PC-3 (cell line): ENCODE results near the gene GYG1. TPM values are rescaled to one million over a fixed set of nuclear protein-coding genes. Genes with fewer than 3 reads are reported as not detected.

Experiments
- ATAC-seq: fragments of 200-7000 bp; cut with Tn5 transposase; 2 replicates; pipeline ENCODE4 v1.9.1; 2020; ENCODE audit warnings: mild to moderate bottlenecking, moderate library complexity
- BruUV-seq: library from RNA; stranded (reverse); fragments of 400-500 nt; replicated peaks from 2 replicates; lab custom pipeline; 2021; lab: Mats Ljungman, UMichigan
- CTCF ChIA-PET: fragments of 300-600 bp; sonication (Branson Sonifier 250); formaldehyde crosslinking; loops from one replicate; lab custom pipeline; 2022; ENCODE audit warnings: antibody characterized with exemption; lab: Charles Lee
- POLR2A ChIA-PET: fragments of 300-600 bp; sonication (Branson Sonifier 250); formaldehyde crosslinking; loops from one replicate; lab custom pipeline; 2022; ENCODE audit warnings: antibody characterized with exemption; ENCODE audit not compliant: unreplicated experiment; lab: Charles Lee
- DNase-seq: peaks from one replicate; pipeline ENCODE4 v3.0.0-alpha.2; 2015
- H2AFZ ChIP-seq: fragments of 300-600 bp; sonication (generic); 2 replicates; pipeline ENCODE4 v1.6.0; 2016; ENCODE audit warnings: antibody characterized with exemption, low read length
- H3F3A ChIP-seq: fragments of 300-600 bp; sonication (generic); one replicate; pipeline ENCODE4 v1.6.0; 2017; ENCODE audit warnings: antibody characterized with exemption, low read length, control low read depth, mild to moderate bottlenecking; ENCODE audit not compliant: unreplicated experiment
- H3K27ac ChIP-seq: fragments of 300-600 bp; sonication (generic); 2 replicates; pipeline ENCODE4 v1.5.1; 2016; ENCODE audit warnings: mild to moderate bottlenecking, low read length
- H3K27me3 ChIP-seq: fragments of 300-600 bp; sonication (generic); 2 replicates; pipeline ENCODE4 v1.6.1; 2016; ENCODE audit warnings: low read length, mixed read lengths
- H3K36me3 ChIP-seq: fragments of 300-600 bp; sonication (generic); 2 replicates; pipeline ENCODE4 v1.6.1; 2016; ENCODE audit warnings: low read depth, mixed run types, low read length, mixed read lengths
- H3K4me1 ChIP-seq: fragments of 300-600 bp; sonication (generic); 2 replicates; pipeline ENCODE4 v1.5.1; 2016; ENCODE audit warnings: low read length; ENCODE audit not compliant: insufficient read depth
- H3K4me2 ChIP-seq: fragments of 300-600 bp; sonication (generic); 2 replicates; pipeline ENCODE4 v1.6.0; 2016; ENCODE audit warnings: low read length
- H3K4me3 ChIP-seq: fragments of 300-600 bp; sonication (generic); 2 replicates; pipeline ENCODE4 v1.5.1; 2016; ENCODE audit warnings: mild to moderate bottlenecking, low read length, mixed read lengths
- H3K79me2 ChIP-seq: fragments of 300-600 bp; sonication (generic); 2 replicates; pipeline ENCODE4 v1.6.1; 2017; ENCODE audit warnings: low read length, mixed read lengths
- H3K9ac ChIP-seq: fragments of 300-600 bp; sonication (generic); 2 replicates; pipeline ENCODE4 v1.6.0; 2016; ENCODE audit warnings: mild to moderate bottlenecking, low read length
- H3K9me2 ChIP-seq: fragments of 300-600 bp; sonication (generic); replicated peaks from 2 replicates; pipeline ENCODE4 v1.6.1; 2016; ENCODE audit warnings: mixed run types, low read length, mixed read lengths
- H3K9me3 ChIP-seq: fragments of 300-600 bp; sonication (generic); 2 replicates; pipeline ENCODE4 v1.6.1; 2016; ENCODE audit warnings: low read length, mixed read lengths
- H4K20me1 ChIP-seq: fragments of 300-600 bp; sonication (generic); 2 replicates; pipeline ENCODE4 v1.6.1; 2016; ENCODE audit warnings: low read length, mixed read lengths
- EZH2 ChIP-seq: fragments of 300-600 bp; sonication (generic); IDR thresholded peaks from one replicate; pipeline ENCODE4 v1.6.1; 2017; ENCODE audit warnings: antibody characterized with exemption, mild to moderate bottlenecking, low read length; ENCODE audit not compliant: unreplicated experiment
- EZH2phosphoT487 ChIP-seq: fragments of 300-600 bp; sonication (generic); IDR thresholded peaks from 2 replicates; pipeline ENCODE4 v1.6.1; 2018; ENCODE audit warnings: mild to moderate bottlenecking, antibody characterized with exemption, low read length, borderline replicate concordance
- intact Hi-C: fragments of 100-400 bp; cut with micrococcal nuclease; formaldehyde crosslinking; loops from 2 replicates; pipeline ENCODE4 v1.9.0; 2023
- total RNA-seq: library from RNA; depleted of rRNA; stranded (reverse); fragments of >200 nt; gene quantifications from 2 replicates; pipeline ENCODE4 v1.2.3, GENCODE V29; 2014
- TF ChIP-seq, protein P1 (sequence below): fragments of 300-600 bp; sonication (generic); conservative IDR thresholded peaks from 2 replicates; pipeline ENCODE4 v1.5.1; 2017; ENCODE audit warnings: antibody characterized with exemption, low read depth, mild to moderate bottlenecking, low read length

Gene GYG1
- total RNA-seq, 1 experiment from 2014 or later = 12.0 TPM

DNA sequence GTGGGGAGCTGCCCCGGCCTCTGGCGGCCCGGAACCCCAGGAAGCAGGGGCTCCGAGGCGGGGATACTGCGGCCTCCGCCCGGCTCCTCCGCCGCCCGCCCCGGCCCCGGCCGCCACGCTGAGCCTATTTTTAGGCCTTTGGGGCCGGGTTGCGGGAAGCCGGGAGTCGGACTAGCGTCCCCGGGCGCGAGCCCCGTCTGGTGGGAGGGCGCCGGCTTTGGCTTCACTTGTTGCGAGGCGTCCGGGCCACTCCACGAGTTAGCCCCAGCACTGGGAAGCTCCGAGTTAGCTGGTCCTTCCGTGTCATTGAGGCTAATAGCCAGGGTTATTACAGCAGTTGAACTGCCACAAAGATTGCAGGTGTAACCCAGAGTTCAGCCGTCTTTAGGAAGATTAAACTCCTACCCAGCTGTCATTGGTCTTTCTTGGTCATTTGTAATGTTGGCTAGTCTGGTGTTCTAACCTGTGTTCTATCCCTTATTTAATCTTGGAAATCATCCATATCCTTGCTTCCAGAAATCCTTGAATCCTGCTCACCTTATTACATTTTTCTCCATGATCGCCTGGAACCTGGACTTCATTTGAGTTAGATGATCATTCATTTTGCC is 791 bp downstream of the GYG1 start:
- CTCF ChIA-PET = no interaction called here
- Histone ChIP-seq H3K9me2 (no peaks in the 10 kb centered on the region), H3K27ac (peak overlapping the region; percentile 31; the same call in 1 of the 2 replicates), H3K79me2 (peaks cover 20% of the 10 kb centered on the region), H3K27me3 (no peaks in the 10 kb centered on the region), H3K4me3 (peak overlapping the region; percentile 92), H3K36me3 (no peaks in the 10 kb centered on the region; the same call in 1 of the 2 replicates), H3K4me2 (peak overlapping the region; percentile 91), H3K4me1 (peaks cover 14% of the 10 kb centered on the region), H3F3A (no peaks in the 10 kb centered on the region), H3K9ac (peak overlapping the region; percentile 80), H2AFZ (peak overlapping the region; percentile 84), H3K9me3 (no peaks in the 10 kb centered on the region), H4K20me1 (no peaks in the 10 kb centered on the region)
- DNase-seq (peak; percentile 40), ATAC-seq (peak; percentile 49)
- intact Hi-C loops = loop anchor here (5.0 kb wide), 1 partner anchor 90 kb away; no protein-coding TSS in a partner anchor
- no TSS peak for BruUV-seq
- TF ChIP-seq, protein P1, sequence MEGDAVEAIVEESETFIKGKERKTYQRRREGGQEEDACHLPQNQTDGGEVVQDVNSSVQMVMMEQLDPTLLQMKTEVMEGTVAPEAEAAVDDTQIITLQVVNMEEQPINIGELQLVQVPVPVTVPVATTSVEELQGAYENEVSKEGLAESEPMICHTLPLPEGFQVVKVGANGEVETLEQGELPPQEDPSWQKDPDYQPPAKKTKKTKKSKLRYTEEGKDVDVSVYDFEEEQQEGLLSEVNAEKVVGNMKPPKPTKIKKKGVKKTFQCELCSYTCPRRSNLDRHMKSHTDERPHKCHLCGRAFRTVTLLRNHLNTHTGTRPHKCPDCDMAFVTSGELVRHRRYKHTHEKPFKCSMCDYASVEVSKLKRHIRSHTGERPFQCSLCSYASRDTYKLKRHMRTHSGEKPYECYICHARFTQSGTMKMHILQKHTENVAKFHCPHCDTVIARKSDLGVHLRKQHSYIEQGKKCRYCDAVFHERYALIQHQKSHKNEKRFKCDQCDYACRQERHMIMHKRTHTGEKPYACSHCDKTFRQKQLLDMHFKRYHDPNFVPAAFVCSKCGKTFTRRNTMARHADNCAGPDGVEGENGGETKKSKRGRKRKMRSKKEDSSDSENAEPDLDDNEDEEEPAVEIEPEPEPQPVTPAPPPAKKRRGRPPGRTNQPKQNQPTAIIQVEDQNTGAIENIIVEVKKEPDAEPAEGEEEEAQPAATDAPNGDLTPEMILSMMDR = no peak
- TF ChIP-seq EZH2phosphoT487 (no peak), EZH2 (no peak)
- POLR2A ChIA-PET = no interaction called here

DNA sequence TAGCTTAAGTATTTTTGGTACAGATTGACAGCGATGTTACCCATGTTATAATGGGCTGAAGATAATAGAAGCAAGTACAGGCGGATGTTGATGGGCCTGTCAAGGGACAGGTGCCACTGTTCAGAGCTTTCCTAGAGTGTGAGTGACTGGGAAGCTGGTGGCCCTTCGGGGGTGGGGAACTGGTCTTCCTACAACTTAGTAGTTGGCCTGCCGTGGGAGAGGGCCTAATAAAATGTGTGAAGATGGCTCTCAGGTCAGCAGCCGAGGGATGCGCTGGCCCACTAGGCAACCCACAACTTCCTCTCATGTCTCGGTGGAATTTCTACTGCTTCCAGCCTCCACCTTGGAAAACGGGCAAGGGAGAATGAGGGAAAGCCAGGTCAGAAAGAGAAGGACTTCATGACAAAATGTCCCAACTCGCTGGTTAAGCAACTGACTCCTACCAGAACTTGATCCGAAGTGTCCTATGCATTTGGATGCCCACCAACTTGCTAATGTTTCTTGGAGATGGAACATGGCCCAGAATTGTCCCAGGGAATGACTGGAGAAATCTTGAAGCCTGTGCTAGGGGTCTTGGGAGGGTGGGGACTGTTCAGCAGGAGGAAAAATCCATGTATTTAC is 1.4 kb downstream of the GYG1 start:
- Histone ChIP-seq H3K4me2 (peak overlapping the region; percentile 91), H3K9me2 (no peaks in the 10 kb centered on the region), H3K4me3 (peak overlapping the region; percentile 92), H3K27me3 (no peaks in the 10 kb centered on the region), H3K4me1 (peaks cover 14% of the 10 kb centered on the region), H3F3A (no peaks in the 10 kb centered on the region), H3K36me3 (no peaks in the 10 kb centered on the region; the same call in 1 of the 2 replicates), H3K27ac (no peak overlapping the region), H2AFZ (peak overlapping the region; percentile 84), H3K79me2 (peaks cover 20% of the 10 kb centered on the region), H4K20me1 (no peaks in the 10 kb centered on the region), H3K9ac (no peak overlapping the region), H3K9me3 (no peaks in the 10 kb centered on the region)
- BruUV-seq = TSS peak; percentile 57
- DNase-seq (no peak), ATAC-seq (no peak)
- ChIA-PET CTCF (no interaction called here), POLR2A (no interaction called here)
- intact Hi-C loops = loop anchor here (5.0 kb wide), 1 partner anchor 90 kb away; no protein-coding TSS in a partner anchor
- TF ChIP-seq, protein P1 = no peak
- TF ChIP-seq EZH2 = no peak
- TF ChIP-seq EZH2phosphoT487 = no peak

DNA sequence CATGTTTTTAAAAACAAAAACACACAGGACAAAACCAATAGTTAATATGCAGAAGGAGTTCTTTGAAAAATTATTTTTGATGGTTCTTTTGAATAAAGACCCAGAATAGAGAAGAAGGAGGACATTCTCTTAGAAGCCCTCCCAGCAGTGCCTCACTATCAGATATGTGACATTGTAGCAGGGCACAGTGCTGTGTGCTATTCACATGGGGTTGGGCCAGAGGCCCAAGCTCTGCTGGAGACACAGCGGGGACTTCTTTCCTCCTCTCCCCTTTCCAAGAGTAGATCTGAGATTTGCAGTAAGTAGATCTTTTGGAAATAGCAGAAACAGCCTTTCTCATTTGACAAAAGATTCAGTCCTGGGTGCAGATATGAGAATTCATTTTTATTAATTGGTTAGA is 6.3 kb downstream of the GYG1 start:
- CTCF ChIA-PET = no interaction called here
- ATAC-seq (no peak), DNase-seq (no peak)
- Histone ChIP-seq H3K9me3 (no peaks in the 10 kb centered on the region), H3K27me3 (no peaks in the 10 kb centered on the region), H2AFZ (no peak overlapping the region), H3K4me3 (no peak overlapping the region), H3K9me2 (no peaks in the 10 kb centered on the region), H3K79me2 (peaks cover 14% of the 10 kb centered on the region), H3K27ac (no peak overlapping the region), H3K4me1 (peaks cover 2% of the 10 kb centered on the region), H3K9ac (no peak overlapping the region), H4K20me1 (no peaks in the 10 kb centered on the region), H3K36me3 (no peaks in the 10 kb centered on the region; the same call in 1 of the 2 replicates), H3K4me2 (no peak overlapping the region), H3F3A (no peaks in the 10 kb centered on the region)
- BruUV-seq = no TSS peak
- POLR2A ChIA-PET = no interaction called here
- TF ChIP-seq, protein P1 = no peak
- TF ChIP-seq EZH2 (no peak), EZH2phosphoT487 (no peak)
- intact Hi-C loops = no loop called here
